ENCODE data around the gene SLC9B2. TPM values are rescaled to one million over a fixed set of nuclear protein-coding genes. Genes with fewer than 3 reads are reported as not detected.
"Not testable (repeated sequence)": the region's sequence is repeated elsewhere in the genome, so short reads cannot be mapped to it uniquely, and the experiment has no call there.

Gene SLC9B2
- total RNA-seq, 2 donors from 2014 or later: 19.0 to 28.8 TPM

DNA sequence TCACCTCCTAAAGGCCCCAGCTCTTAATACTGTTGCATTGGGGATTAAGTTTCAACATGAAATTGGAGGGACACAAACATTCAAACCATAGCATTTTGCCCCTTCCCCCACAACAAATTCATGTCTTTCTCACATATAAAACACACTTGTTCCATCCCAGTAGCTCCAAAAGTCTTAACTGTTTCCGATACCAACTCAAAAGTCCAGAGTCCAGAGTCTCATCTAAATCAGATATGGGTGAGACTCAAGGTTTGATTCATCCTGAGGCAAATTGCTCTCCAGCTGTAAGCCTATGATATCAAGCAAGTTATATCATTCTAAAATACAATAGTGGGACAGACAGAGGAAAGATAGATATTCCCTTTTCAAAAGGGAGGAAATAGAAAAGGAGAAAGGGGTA is 65.8 kb downstream of the SLC9B2 start:
- Mint-ChIP-seq H3K9me3 (no peaks in the 10 kb centered on the region), H3K27ac (no peak overlapping the region), H3K36me3 (no peaks in the 10 kb centered on the region)
- no peak for DNase-seq (ENCODE audit: low spot score in 2 of 2)
- ATAC-seq: no peak

DNA sequence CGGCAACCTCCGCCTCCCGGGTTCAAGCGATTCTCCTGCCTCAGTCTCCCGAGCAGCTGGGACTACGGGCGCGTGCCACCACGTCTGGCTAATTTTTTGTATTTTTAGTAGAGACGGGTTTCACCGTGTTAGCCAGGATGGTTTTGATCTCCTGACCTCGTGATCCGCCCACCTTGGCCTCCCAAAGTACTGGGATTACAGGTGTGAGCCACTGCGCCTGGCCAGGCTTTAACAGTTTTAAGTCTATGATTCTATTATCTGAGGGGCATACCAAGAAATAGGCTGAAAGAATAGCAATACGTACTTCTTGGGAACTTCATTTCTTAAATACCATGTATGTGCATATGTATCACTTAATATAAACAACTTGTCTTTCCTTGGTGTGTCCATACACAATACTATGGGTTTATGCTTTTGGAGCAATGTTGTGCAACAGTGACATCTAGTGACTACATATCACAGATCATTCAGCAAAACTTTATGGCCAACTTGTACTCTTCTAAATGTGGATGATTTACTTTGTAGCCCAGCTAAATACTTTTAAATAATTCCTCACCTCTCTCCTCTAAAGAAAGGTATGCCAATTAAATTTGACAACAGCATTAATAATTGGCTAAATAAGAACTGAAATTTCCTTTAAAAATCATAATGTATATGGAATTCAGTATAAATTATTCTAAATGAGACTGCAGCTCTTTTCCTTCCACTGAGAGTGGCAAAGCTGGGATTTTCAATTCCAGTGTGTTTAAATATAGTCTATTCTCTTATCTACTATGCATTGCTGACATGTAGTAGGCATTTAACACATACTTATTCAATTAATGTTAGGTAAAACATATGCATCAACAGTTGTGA is 67.5 kb downstream of the SLC9B2 start:
- ATAC-seq (peak; percentile 75 to 85), DNase-seq (ENCODE audit: low spot score in 2 of 2) (peak in 1 of 2 donors; percentile 23)
- H3K27ac Mint-ChIP-seq: no peak overlapping the region
- H3K36me3 Mint-ChIP-seq: no peaks in the 10 kb centered on the region
- no peaks in the 10 kb centered on the region for H3K9me3 Mint-ChIP-seq

DNA sequence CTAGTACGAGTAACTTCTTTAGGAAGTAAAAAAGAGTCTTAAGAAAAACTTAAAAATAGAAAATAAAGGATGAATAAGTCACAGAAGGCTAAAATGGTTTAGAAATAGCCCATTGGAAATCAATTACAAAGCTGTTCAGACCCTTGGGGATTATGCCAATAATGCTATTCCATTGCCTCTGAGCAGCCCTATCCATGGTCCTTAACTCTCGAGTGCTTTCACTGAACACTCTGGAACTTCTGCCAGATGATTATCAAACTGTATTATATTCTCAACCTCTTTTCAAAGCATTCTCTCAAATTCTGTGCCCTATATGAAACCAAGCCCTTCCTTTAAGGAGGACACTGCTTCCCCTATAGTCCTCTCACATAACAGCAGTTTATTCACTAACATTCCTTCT is 74.0 kb downstream of the SLC9B2 start:
- ATAC-seq: no peak
- Mint-ChIP-seq H3K9me3 (peaks cover 0 to 12% of the 10 kb centered on the region in 2 donors), H3K27ac (no peak overlapping the region), H3K36me3 (peaks cover 0 to 17% of the 10 kb centered on the region in 2 donors)
- no peak for DNase-seq (ENCODE audit: low spot score in 2 of 2)

DNA sequence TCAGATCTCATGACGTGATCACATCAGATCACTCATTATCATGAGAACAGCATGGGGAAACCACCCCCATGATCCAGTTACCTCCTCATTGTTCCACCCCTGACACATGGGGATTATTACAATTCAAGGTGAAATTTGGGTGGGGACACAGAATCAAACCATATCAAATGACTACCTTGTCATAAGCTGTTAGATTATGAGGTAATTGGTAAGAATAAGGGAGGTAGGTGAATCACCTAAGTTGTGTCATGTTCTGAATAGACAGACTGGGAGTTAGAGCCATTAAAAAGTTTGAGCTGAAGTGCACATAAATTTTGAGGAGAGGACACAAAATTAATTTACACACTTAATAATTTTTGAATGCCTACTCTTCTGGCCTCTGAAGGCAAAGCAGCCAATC is 81.8 kb downstream of the SLC9B2 start:
- no peak for DNase-seq (ENCODE audit: low spot score in 2 of 2)

DNA sequence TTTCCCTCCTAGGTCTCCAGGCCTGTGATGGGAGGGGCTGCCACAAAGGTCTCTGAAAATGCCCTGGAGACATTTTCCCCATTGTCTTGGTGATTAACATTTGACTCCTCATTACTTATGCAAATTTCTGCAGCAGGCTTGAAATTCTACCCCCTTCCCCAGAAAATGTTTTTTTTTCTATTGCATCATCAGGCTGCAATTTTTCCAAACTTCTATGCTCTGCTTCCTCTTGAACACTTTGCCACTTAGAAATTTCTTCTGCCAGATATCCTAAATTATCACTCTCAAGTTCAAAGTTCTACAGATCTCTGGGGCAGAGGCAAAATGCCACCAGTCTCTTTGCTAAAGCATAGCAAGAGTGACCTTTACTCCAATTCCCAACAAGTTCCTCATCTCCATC is 82.6 kb downstream of the SLC9B2 start:
- not testable (repeated sequence) for ATAC-seq; H3K9me3 Mint-ChIP-seq; H3K27ac Mint-ChIP-seq; DNase-seq (ENCODE audit: low spot score in 2 of 2)
- H3K36me3 Mint-ChIP-seq: peaks cover 8 to 19% of the 10 kb centered on the region in 2 donors

More for the DNA sequence above, 81.8 kb downstream of the SLC9B2 start:
- Mint-ChIP-seq H3K27ac (no peak overlapping the region), H3K36me3 (peaks cover 8 to 20% of the 10 kb centered on the region in 2 donors), H3K9me3 (peaks cover 6 to 8% of the 10 kb centered on the region in 2 donors)
- ATAC-seq: no peak

DNA sequence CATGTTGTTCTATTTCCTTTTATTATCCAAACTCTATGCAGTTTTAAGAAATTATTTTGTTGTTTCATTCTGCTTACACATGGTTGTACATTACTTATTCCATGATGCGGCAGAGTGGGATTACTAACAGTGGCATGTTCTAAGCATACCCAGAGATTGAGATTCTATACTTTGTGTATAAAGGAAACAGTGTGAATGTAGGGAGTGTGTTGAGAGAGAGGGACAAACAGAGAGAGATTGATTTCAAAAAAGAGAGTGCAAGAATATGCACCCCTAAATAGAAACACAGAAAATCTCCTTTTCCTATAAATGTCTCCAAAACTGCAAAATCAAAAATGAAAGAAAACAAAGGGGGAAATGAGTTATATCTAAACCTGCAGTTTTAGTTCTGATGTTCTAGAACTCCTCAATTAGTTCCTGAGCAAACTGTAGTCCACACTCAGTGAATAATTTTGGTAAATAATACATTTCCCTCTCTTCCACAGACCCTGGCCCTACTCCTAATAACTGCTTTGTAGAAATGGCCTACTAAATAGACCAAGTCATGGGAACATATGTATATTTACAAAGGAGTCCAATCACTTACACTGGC is 88.0 kb downstream of the SLC9B2 start:
- peaks cover 0 to 4% of the 10 kb centered on the region in 2 donors for H3K9me3 Mint-ChIP-seq
- DNase-seq (ENCODE audit: low spot score in 2 of 2) (no peak), ATAC-seq (peak in 1 of 2 donors; percentile 85)
- H3K27ac Mint-ChIP-seq: peak overlapping the region; percentile 13 to 94
- H3K36me3 Mint-ChIP-seq: peaks cover 11 to 20% of the 10 kb centered on the region in 2 donors

DNA sequence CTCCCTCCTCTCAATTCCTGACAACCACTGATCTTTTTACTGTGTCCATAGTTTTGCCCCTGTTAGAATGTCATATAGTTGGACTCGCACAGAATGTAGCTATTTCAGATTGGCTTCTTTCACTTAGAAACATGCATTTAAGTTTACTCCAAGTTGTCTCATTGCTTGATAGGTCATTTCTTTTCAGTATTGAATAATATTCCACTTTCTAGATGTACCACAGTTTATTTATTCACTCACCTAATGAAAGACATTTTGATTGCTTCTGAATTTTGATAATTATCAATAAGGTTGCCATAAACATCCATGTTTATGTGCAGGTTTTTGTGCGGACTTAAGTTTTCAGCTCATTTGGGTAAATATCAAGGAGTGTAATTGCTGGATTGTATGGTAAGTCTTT is 95.6 kb downstream of the SLC9B2 start:
- ATAC-seq (no peak), DNase-seq (ENCODE audit: low spot score in 2 of 2) (no peak)
- Mint-ChIP-seq H3K9me3 (peaks cover 5 to 8% of the 10 kb centered on the region in 2 donors), H3K36me3 (peaks cover 0 to 7% of the 10 kb centered on the region in 2 donors), H3K27ac (no peak overlapping the region)

Other genes starting within 250 kb of the SLC9B2 start
- 100 to 1,000 TPM; 413 to 496 TPM for gene UBE2D3, start 249.2 kb downstream of the SLC9B2 start, total RNA-seq
- gene CISD2, start 207.8 kb downstream of the SLC9B2 start, total RNA-seq: 10 to 100 TPM; 32.2 to 33.8 TPM
- gene SLC9B1, start 57.1 kb downstream of the SLC9B2 start, total RNA-seq: 1 to 10 TPM; 1.4 to 1.8 TPM
- 10 to 100 TPM; 16.1 to 19.8 TPM for gene BDH2, start 23.1 kb upstream of the SLC9B2 start, total RNA-seq
- gene CENPE, start 121.6 kb upstream of the SLC9B2 start, total RNA-seq: 10 to 100 TPM; 49.6 to 65.4 TPM